Gastrocnemius medialis (tissue), 4 donors: ENCODE data around the gene MYL7.

Experiments used
- CTCF ChIP-seq, 5 experiments: fragments of 450-650 bp in 3 of 5; fragments of 200-600 bp in 2 of 5; sonication (generic) in 2 of 5; IDR thresholded peaks in 4 of 5; conservative IDR thresholded peaks in 1 of 5; 1 replicate in 4 of 5; 2 replicates in 1 of 5; pipeline ENCODE4 v1.5.1; 2016 to 2019; ENCODE audit warnings: antibody characterized with exemption in 5 of 5, mild to moderate bottlenecking in 3 of 5, moderate library complexity in 3 of 5
- POLR2A ChIP-seq, 2 donors: fragments of 450-650 bp; IDR thresholded peaks; one replicate each; pipeline ENCODE4 v1.6.1; 2017; ENCODE audit warnings: antibody characterized with exemption in 2 of 2, mild to moderate bottlenecking in 2 of 2, moderate library complexity in 2 of 2

GRCh38 chr7:44149571-44150465, 8.7 kb upstream of the MYL7 start:
- no peak for TF ChIP-seq POLR2A (IDR thresholded peaks at IDR 0.05)
- TF ChIP-seq CTCF (IDR thresholded peaks at IDR 0.05 in 4 of 5, conservative IDR thresholded peaks at IDR 0.05 in 1 of 5) = no peak
